ENCODE measurements around the gene NR0B2. TPM values are rescaled to one million over a fixed set of nuclear protein-coding genes. Genes with fewer than 3 reads are reported as not detected.
A peak's percentile ranks its signal among the peaks of the same experiment; 100 is the strongest.
"Not testable (repeated sequence)": the region's sequence is repeated elsewhere in the genome, so short reads cannot be mapped to it uniquely, and the experiment has no call there.

The NR0B2 gene
- total RNA-seq, 1 experiment from 2014 or later, result not detected

- DNase-seq (ENCODE audit: low spot score), result peak; percentile 73
Measured at GRCh38 chr1:26889551-26890466, 24.0 kb downstream of the NR0B2 start, which contains the start of gene GPN2. GPN2 (minus strand) TSS chr1:26890283; CDS start chr1:26890096, 187 bp downstream.

- no peak for DNase-seq (ENCODE audit: low spot score)
Measured at GRCh38 chr1:26888231-26888630, 25.5 kb downstream of the NR0B2 start.

GRCh38 chr1:26887125-26887524 lies 26.6 kb downstream of the NR0B2 start:
- DNase-seq (ENCODE audit: low spot score), result no peak

GRCh38 chr1:26882696-26883463 lies 30.9 kb downstream of the NR0B2 start:
- DNase-seq (ENCODE audit: low spot score), result no peak

GRCh38 chr1:26881611-26882010 lies 32.2 kb downstream of the NR0B2 start:
- DNase-seq (ENCODE audit: low spot score), result not testable (repeated sequence)

- no peak for DNase-seq (ENCODE audit: low spot score)
Measured at GRCh38 chr1:26879793-26880192, 34.0 kb downstream of the NR0B2 start.

- no peak for DNase-seq (ENCODE audit: low spot score)
Measured at GRCh38 chr1:26877326-26877725, 36.4 kb downstream of the NR0B2 start.

- DNase-seq (ENCODE audit: low spot score), result no peak
Measured at GRCh38 chr1:26874896-26875295, 38.9 kb downstream of the NR0B2 start.

- not testable (repeated sequence) for DNase-seq (ENCODE audit: low spot score)
Measured at GRCh38 chr1:26873097-26873496, 40.7 kb downstream of the NR0B2 start.

GRCh38 chr1:26864610-26865480 lies 48.9 kb downstream of the NR0B2 start:
- peak; percentile 92 for DNase-seq (ENCODE audit: low spot score)

- DNase-seq (ENCODE audit: low spot score), result no peak
Measured at GRCh38 chr1:26863685-26864077, 50.1 kb downstream of the NR0B2 start.

- DNase-seq (ENCODE audit: low spot score), result peak; percentile 72
Measured at GRCh38 chr1:26862781-26863684, 50.7 kb downstream of the NR0B2 start, which contains the start of gene SFN. SFN (plus strand) TSS chr1:26863149; CDS start chr1:26863213, 64 bp downstream.

GRCh38 chr1:26861889-26862378 lies 51.8 kb downstream of the NR0B2 start:
- no peak for DNase-seq (ENCODE audit: low spot score)

Other genes starting within 250 kb of the NR0B2 start
- 10.7 and 13.0 TPM in 2 replicates for gene ARID1A, start 218.0 kb downstream of the NR0B2 start, total RNA-seq (2014; rRNA removed; shearing (Covaris generic))
- gene PIGV, start 126.0 kb downstream of the NR0B2 start, total RNA-seq (2014; rRNA removed; shearing (Covaris generic)), result 14.5 and 15.2 TPM in 2 replicates
- 13.8 and 15.9 TPM in 2 replicates for gene ZDHHC18, start 87.3 kb downstream of the NR0B2 start, total RNA-seq (2014; rRNA removed; shearing (Covaris generic))
- gene SFN, start 50.8 kb downstream of the NR0B2 start, total RNA-seq (2014; rRNA removed; shearing (Covaris generic)), result 0.53 and 1.0 TPM in 2 replicates
- gene GPN2, start 23.7 kb downstream of the NR0B2 start, total RNA-seq (2014; rRNA removed; shearing (Covaris generic)), result 13.0 and 14.2 TPM in 2 replicates
- 5.1 and 15.9 TPM in 2 replicates for gene GPATCH3, start 13.5 kb downstream of the NR0B2 start, total RNA-seq (2014; rRNA removed; shearing (Covaris generic))
- 44.2 and 55.1 TPM in 2 replicates for gene NUDC, start 7.8 kb upstream of the NR0B2 start, total RNA-seq (2014; rRNA removed; shearing (Covaris generic))
- not detected in 2 replicates for gene KDF1, start 46.5 kb upstream of the NR0B2 start, total RNA-seq (2014; rRNA removed; shearing (Covaris generic))
- gene TRNP1, start 79.7 kb upstream of the NR0B2 start, total RNA-seq (2014; rRNA removed; shearing (Covaris generic)), result 3.1 and 3.3 TPM in 2 replicates
- 1.0 and 2.0 TPM in 2 replicates for gene TENT5B, start 98.9 kb upstream of the NR0B2 start, total RNA-seq (2014; rRNA removed; shearing (Covaris generic))
- gene SLC9A1, start 241.2 kb upstream of the NR0B2 start, total RNA-seq (2014; rRNA removed; shearing (Covaris generic)), result 1.6 and 5.2 TPM in 2 replicates

Data from H4 (cell line).